SK-N-SH (cell line): ENCODE results near the gene KLHL25. TPM values are rescaled to one million over a fixed set of nuclear protein-coding genes. Genes with fewer than 3 reads are reported as not detected.

ENCODE experiments used
- CTCF ChIA-PET: fragments of 300-600, 350-600 bp; formaldehyde crosslinking; extraction: SDS; loops from one replicate; lab custom pipeline; 2021; lab: Yijun Ruan, JAX
- POLR2A ChIA-PET: fragments of 350-600 bp; sonication (Branson Sonifier 250); formaldehyde crosslinking; extraction: SDS; loops from one replicate; lab custom pipeline; 2020; ENCODE audit warnings: antibody characterized with exemption, inconsistent platforms; lab: Yijun Ruan, JAX
- DNase-seq: peaks from one replicate; pipeline ENCODE4 v3.0.0; 2012
- H2AFZ ChIP-seq: fragments of 200-600 bp; sonication (generic); 2 replicates; pipeline ENCODE4 v1.8.1; 2016; ENCODE audit warnings: antibody characterized with exemption, mild to moderate bottlenecking, low read depth
- H3F3A ChIP-seq: fragments of 200-600 bp; sonication (generic); replicated peaks from 2 replicates; pipeline ENCODE3; 2016; ENCODE audit warnings: antibody characterized with exemption, mild to moderate bottlenecking; ENCODE audit not compliant: insufficient read depth
- H3K27ac ChIP-seq, 2 experiments: fragments of 200-500 bp in 1 of 2; fragments of 200-600 bp in 1 of 2; sonication (Bioruptor generic) in 1 of 2; sonication (generic), shearing (Covaris generic) in 1 of 2; 2 replicates each; pipeline versions ENCODE4 v1.5.1 to v1.6.1; 2014 to 2016; ENCODE audit warnings: low read depth in 2 of 2, inconsistent platforms in 1 of 2, low read length in 1 of 2, mild to moderate bottlenecking in 1 of 2, mixed read lengths in 1 of 2
- H3K27me3 ChIP-seq: fragments of 200-600 bp; sonication (generic), shearing (Covaris generic); 2 replicates; pipeline ENCODE4 v1.6.1; 2016; ENCODE audit warnings: mixed run types; ENCODE audit not compliant: insufficient read depth
- H3K36me3 ChIP-seq, 2 experiments: fragments of 200-500 bp in 1 of 2; fragments of 200-600 bp in 1 of 2; sonication (Bioruptor generic) in 1 of 2; sonication (generic) in 1 of 2; replicated peaks in 1 of 2; 2 replicates each; pipeline versions ENCODE3 to v1.5.1; 2014 to 2016; ENCODE audit warnings: low read length in 1 of 2, mild to moderate bottlenecking in 1 of 2; ENCODE audit not compliant: insufficient read depth in 2 of 2, control insufficient read depth in 1 of 2
- H3K4me1 ChIP-seq, 2 experiments: fragments of 200-500 bp in 1 of 2; fragments of 200-600 bp in 1 of 2; sonication (Bioruptor generic) in 1 of 2; sonication (generic), shearing (Covaris generic) in 1 of 2; 2 replicates each; pipeline versions ENCODE4 v1.5.1 to v1.6.1; 2014 to 2016; ENCODE audit warnings: low read depth in 1 of 2, low read length in 1 of 2, mixed run types in 1 of 2; ENCODE audit not compliant: insufficient read depth in 2 of 2, control insufficient read depth in 1 of 2
- H3K4me2 ChIP-seq: fragments of 200-600 bp; sonication (generic), shearing (Covaris generic); 2 replicates; pipeline ENCODE4 v1.6.1; 2017; ENCODE audit warnings: mixed run types
- H3K4me3 ChIP-seq, 2 experiments: fragments of 200-500 bp in 1 of 2; fragments of 200-600 bp in 1 of 2; sonication (Bioruptor generic) in 1 of 2; sonication (generic), shearing (Covaris generic) in 1 of 2; 2 replicates each; pipeline versions ENCODE4 v1.5.1 to v1.8.1; 2014 to 2016; ENCODE audit warnings: low read depth in 2 of 2, inconsistent platforms in 1 of 2, low read length in 1 of 2, mild to moderate bottlenecking in 1 of 2, mixed read lengths in 1 of 2, moderate library complexity in 1 of 2
- H3K79me2 ChIP-seq: fragments of 200-600 bp; sonication (generic); 2 replicates; pipeline ENCODE4 v1.8.1; 2017; ENCODE audit warnings: mild to moderate bottlenecking; ENCODE audit not compliant: insufficient read depth
- H3K9ac ChIP-seq: fragments of 200-600 bp; sonication (generic); 2 replicates; pipeline ENCODE4 v1.6.1; 2017; ENCODE audit warnings: mixed run types
- H3K9me2 ChIP-seq: fragments of 200-600 bp; sonication (generic); 2 replicates; pipeline ENCODE4 v1.6.1; 2017; ENCODE audit warnings: mixed run types
- H3K9me3 ChIP-seq: fragments of 200-600 bp; sonication (generic); 2 replicates; pipeline ENCODE4 v1.6.1; 2017; ENCODE audit warnings: mixed run types, mild to moderate bottlenecking, moderate library complexity
- H4K20me1 ChIP-seq: fragments of 200-600 bp; sonication (generic); 2 replicates; pipeline ENCODE4 v1.6.1; 2017; ENCODE audit warnings: mild to moderate bottlenecking, mixed run types; ENCODE audit not compliant: insufficient read depth
- CHD2 ChIP-seq: fragments of 150-350 bp; IDR thresholded peaks from 2 replicates; pipeline ENCODE4 v1.6.1; 2018; ENCODE audit warnings: low read length; ENCODE audit not compliant: partially characterized antibody
- EP300 ChIP-seq, 2 experiments: IDR thresholded peaks; 2 replicates each; pipeline versions ENCODE4 v1.4.0 to v1.6.1; 2012; ENCODE audit warnings: borderline replicate concordance in 1 of 2, low read depth in 1 of 2, low read length in 1 of 2
- FOSL2 ChIP-seq: IDR thresholded peaks from 2 replicates; pipeline ENCODE4 v1.4.0; 2012; ENCODE audit warnings: low read depth, mild to moderate bottlenecking, moderate library complexity, borderline replicate concordance
- FOXJ3 ChIP-seq: sonication (generic); formaldehyde crosslinking; IDR thresholded peaks from 2 replicates; pipeline ENCODE4 v1.5.1; 2020; ENCODE audit warnings: mild to moderate bottlenecking, missing genetic modification reagents
- GATA2 ChIP-seq: sonication (generic); formaldehyde crosslinking; IDR thresholded peaks from 2 replicates; pipeline ENCODE4 v1.5.0; 2020; ENCODE audit warnings: mild to moderate bottlenecking, missing genetic modification reagents
- MEF2A ChIP-seq: IDR thresholded peaks from 2 replicates; pipeline ENCODE4 v1.4.0; 2012; ENCODE audit warnings: low read depth, borderline replicate concordance
- MXI1 ChIP-seq: IDR thresholded peaks from 2 replicates; pipeline ENCODE4 v1.6.1; 2012; ENCODE audit warnings: mild to moderate bottlenecking, low read depth, low read length, improper control_type of control experiment
- NRF1 ChIP-seq: IDR thresholded peaks from 2 replicates; pipeline ENCODE4 v1.6.1; 2012; ENCODE audit warnings: low read depth, mild to moderate bottlenecking, low read length
- POLR2AphosphoS5 ChIP-seq: IDR thresholded peaks from 2 replicates; pipeline ENCODE4 v1.6.1; 2012; ENCODE audit warnings: low read depth, low read length
- RAD21 ChIP-seq: IDR thresholded peaks from 2 replicates; pipeline ENCODE4 v1.6.1; 2012; ENCODE audit warnings: mild to moderate bottlenecking, low read length
- RCOR1 ChIP-seq: fragments of 150-350 bp; IDR thresholded peaks from 2 replicates; pipeline ENCODE4 v1.6.1; 2017; ENCODE audit warnings: antibody characterized with exemption, low read length
- RXRA ChIP-seq: IDR thresholded peaks from 2 replicates; pipeline ENCODE4 v1.4.0; 2012; ENCODE audit warnings: low read depth, mild to moderate bottlenecking, borderline replicate concordance
- SIN3A ChIP-seq: IDR thresholded peaks from 2 replicates; pipeline ENCODE4 v1.6.1; 2012; ENCODE audit warnings: low read depth, mild to moderate bottlenecking, low read length, moderate library complexity, borderline replicate concordance
- SMC3 ChIP-seq: IDR thresholded peaks from 2 replicates; pipeline ENCODE4 v1.6.1; 2012; ENCODE audit warnings: low read depth, low read length, improper control_type of control experiment
- TCF12 ChIP-seq: IDR thresholded peaks from 2 replicates; pipeline ENCODE4 v1.4.0; 2012
- TEAD4 ChIP-seq: IDR thresholded peaks from 2 replicates; pipeline ENCODE4 v1.4.0; 2012; ENCODE audit warnings: mild to moderate bottlenecking, borderline replicate concordance; ENCODE audit not compliant: insufficient read depth
- YY1 ChIP-seq: IDR thresholded peaks from 2 replicates; pipeline ENCODE4 v1.4.0; 2012; ENCODE audit warnings: low read depth, mild to moderate bottlenecking
- ZBTB33 ChIP-seq: IDR thresholded peaks from 2 replicates; pipeline ENCODE4 v1.4.0; 2012; ENCODE audit warnings: low read depth, borderline replicate concordance
- WGBS: methylation state at CpG from one replicate; pipeline ENCODE4 v1.1.6; 2017; ENCODE audit warnings: low lambda C conversion rate; 5-methylcytosine and 5-hydroxymethylcytosine counted together
- polyA plus RNA-seq, 3 experiments: library from polyadenylated mRNA; depleted of rRNA; stranded (reverse); fragments of >200 nt; gene quantifications; 2 replicates each; pipeline ENCODE4 v1.2.3, GENCODE V29; 2012
- TF ChIP-seq, protein P1 (sequence below): fragments of 150-350 bp; IDR thresholded peaks from 2 replicates; pipeline ENCODE4 v1.6.1; 2016; ENCODE audit warnings: mild to moderate bottlenecking, low read depth, low read length
- TF ChIP-seq, protein P2 (sequence below): IDR thresholded peaks from 2 replicates; pipeline ENCODE4; 2012
- TF ChIP-seq, protein P3 (sequence below): fragments of 200-600 bp; sonication (generic); IDR thresholded peaks from 2 replicates; pipeline ENCODE4 v1.6.1; 2017; ENCODE audit warnings: antibody characterized with exemption, mild to moderate bottlenecking, moderate library complexity

KLHL25 gene
- polyA plus RNA-seq, 1 of the 3 experiments (the other 2 are of a cell fraction) = 4.5 TPM

- TF ChIP-seq SIN3A (no peak), FOXJ3 (CRISPR knock-in tag) (no peak), GATA2 (CRISPR knock-in tag) (no peak), RCOR1 (no peak)
These were observed 37.7 kb upstream of the KLHL25 start (continued) for GRCh38 chr15:85832394-85832793.

- ChIA-PET POLR2A (interaction anchor here (0.9 kb wide), 1 partner anchor 14 kb away, joined by 3 read pairs; no protein-coding TSS in a partner anchor), CTCF (interaction anchor here (0.6 to 17.1 kb wide), 33 partner anchors 9 to 542 kb away, joined by 3 to 201 read pairs (median 5); partner anchors contain the start of gene KLHL25)
- H3K27ac ChIP-seq = peak overlapping the region in 1 of 2 experiments; percentile 17; a peak in 1 of 4 replicates
- peak; percentile 84 for DNase-seq
- TF ChIP-seq NRF1 = no peak
- TF ChIP-seq, protein P1, sequence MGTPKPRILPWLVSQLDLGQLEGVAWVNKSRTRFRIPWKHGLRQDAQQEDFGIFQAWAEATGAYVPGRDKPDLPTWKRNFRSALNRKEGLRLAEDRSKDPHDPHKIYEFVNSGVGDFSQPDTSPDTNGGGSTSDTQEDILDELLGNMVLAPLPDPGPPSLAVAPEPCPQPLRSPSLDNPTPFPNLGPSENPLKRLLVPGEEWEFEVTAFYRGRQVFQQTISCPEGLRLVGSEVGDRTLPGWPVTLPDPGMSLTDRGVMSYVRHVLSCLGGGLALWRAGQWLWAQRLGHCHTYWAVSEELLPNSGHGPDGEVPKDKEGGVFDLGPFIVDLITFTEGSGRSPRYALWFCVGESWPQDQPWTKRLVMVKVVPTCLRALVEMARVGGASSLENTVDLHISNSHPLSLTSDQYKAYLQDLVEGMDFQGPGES = no peak
- no peak for TF ChIP-seq TEAD4
- TF ChIP-seq CHD2 = peak; percentile 26
- peak; percentile 30; the same call in 1 of the 2 replicates for TF ChIP-seq GATA2 (CRISPR knock-in tag)
- peak; percentile 9; the same call in 1 of the 2 replicates for TF ChIP-seq TCF12
- TF ChIP-seq MEF2A = no peak
- TF ChIP-seq RCOR1 = peak; percentile 87
- TF ChIP-seq RAD21 = peak; percentile 84
- TF ChIP-seq EP300 (IDR thresholded peaks at IDR 0.05; ENCODE audit: borderline replicate concordance in 1 of 2, low read depth in 1 of 2, low read length in 1 of 2) = peak in 1 of 2 experiments; percentile 73; a peak in 1 of 4 replicates
- no peak for TF ChIP-seq ZBTB33
- no peak for TF ChIP-seq YY1
- TF ChIP-seq FOSL2 = no peak
- peak; percentile 90 for TF ChIP-seq MXI1
- TF ChIP-seq, protein P2, sequence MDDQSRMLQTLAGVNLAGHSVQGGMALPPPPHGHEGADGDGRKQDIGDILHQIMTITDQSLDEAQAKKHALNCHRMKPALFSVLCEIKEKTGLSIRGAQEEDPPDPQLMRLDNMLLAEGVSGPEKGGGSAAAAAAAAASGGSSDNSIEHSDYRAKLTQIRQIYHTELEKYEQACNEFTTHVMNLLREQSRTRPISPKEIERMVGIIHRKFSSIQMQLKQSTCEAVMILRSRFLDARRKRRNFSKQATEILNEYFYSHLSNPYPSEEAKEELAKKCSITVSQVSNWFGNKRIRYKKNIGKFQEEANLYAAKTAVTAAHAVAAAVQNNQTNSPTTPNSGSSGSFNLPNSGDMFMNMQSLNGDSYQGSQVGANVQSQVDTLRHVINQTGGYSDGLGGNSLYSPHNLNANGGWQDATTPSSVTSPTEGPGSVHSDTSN = no peak
- TF ChIP-seq, protein P3, sequence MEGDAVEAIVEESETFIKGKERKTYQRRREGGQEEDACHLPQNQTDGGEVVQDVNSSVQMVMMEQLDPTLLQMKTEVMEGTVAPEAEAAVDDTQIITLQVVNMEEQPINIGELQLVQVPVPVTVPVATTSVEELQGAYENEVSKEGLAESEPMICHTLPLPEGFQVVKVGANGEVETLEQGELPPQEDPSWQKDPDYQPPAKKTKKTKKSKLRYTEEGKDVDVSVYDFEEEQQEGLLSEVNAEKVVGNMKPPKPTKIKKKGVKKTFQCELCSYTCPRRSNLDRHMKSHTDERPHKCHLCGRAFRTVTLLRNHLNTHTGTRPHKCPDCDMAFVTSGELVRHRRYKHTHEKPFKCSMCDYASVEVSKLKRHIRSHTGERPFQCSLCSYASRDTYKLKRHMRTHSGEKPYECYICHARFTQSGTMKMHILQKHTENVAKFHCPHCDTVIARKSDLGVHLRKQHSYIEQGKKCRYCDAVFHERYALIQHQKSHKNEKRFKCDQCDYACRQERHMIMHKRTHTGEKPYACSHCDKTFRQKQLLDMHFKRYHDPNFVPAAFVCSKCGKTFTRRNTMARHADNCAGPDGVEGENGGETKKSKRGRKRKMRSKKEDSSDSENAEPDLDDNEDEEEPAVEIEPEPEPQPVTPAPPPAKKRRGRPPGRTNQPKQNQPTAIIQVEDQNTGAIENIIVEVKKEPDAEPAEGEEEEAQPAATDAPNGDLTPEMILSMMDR = peak; percentile 70
- TF ChIP-seq SMC3 = peak; percentile 92
- no peak for TF ChIP-seq SIN3A
- no peak for TF ChIP-seq RXRA
- TF ChIP-seq POLR2AphosphoS5 = no peak
- no peaks in the 10 kb centered on the region for H3K79me2 ChIP-seq
- no peaks in the 10 kb centered on the region; the same call in 1 of the 2 replicates for H3K27me3 ChIP-seq
- H2AFZ ChIP-seq = peak overlapping the region; percentile 72; the same call in 1 of the 2 replicates
- no peak overlapping the region for H3K4me2 ChIP-seq
- H3K4me1 ChIP-seq = peaks cover 0 to 20% of the 10 kb centered on the region in 2 experiments; a peak in 1 of 4 replicates
- H3K4me3 ChIP-seq = no peak overlapping the region; a peak in 1 of 4 replicates
- no peaks in the 10 kb centered on the region for H3F3A ChIP-seq
- 39% methylated on average over 15 of the region's 15 CpGs for WGBS
- H3K9me2 ChIP-seq = no peaks in the 10 kb centered on the region
- no peaks in the 10 kb centered on the region for H4K20me1 ChIP-seq
- H3K9ac ChIP-seq = no peak overlapping the region
- no peaks in the 10 kb centered on the region for H3K9me3 ChIP-seq
- H3K36me3 ChIP-seq = no peaks in the 10 kb centered on the region
These were observed 36.8 kb upstream of the KLHL25 start for GRCh38 chr15:85831415-85832113.
